Thymus (tissue), 11 donors: Measurements from ENCODE around the gene MLANA. TPM values are rescaled to one million over a fixed set of nuclear protein-coding genes. Genes with fewer than 3 reads are reported as not detected.

Experiments
- DNase-seq, 9 donors: peaks; one replicate each; pipeline ENCODE4 v3.0.0-alpha.2; 2013; ENCODE audit warnings: low spot score in 9 of 9, low read depth in 6 of 9, missing footprints in 1 of 9
- H3K27ac ChIP-seq, 2 donors: one replicate each; pipeline ENCODE4 v1.5.1; 2013; ENCODE audit warnings: control low read depth in 1 of 2, low read depth in 1 of 2, low read length in 1 of 2, mild to moderate bottlenecking in 1 of 2, moderate library complexity in 1 of 2
- H3K27me3 ChIP-seq, 2 donors: one replicate each; pipeline ENCODE4 v1.5.1; 2013; ENCODE audit warnings: low read length in 1 of 2; ENCODE audit not compliant: control insufficient read depth in 2 of 2, insufficient read depth in 1 of 2
- H3K36me3 ChIP-seq, 2 donors: one replicate each; pipeline ENCODE4 v1.5.1; 2013; ENCODE audit warnings: low read length in 1 of 2, mild to moderate bottlenecking in 1 of 2, moderate library complexity in 1 of 2; ENCODE audit not compliant: control insufficient read depth in 2 of 2, insufficient read depth in 2 of 2
- H3K4me1 ChIP-seq, 2 donors: one replicate each; pipeline ENCODE4 v1.5.1; 2013; ENCODE audit warnings: low read length in 2 of 2; ENCODE audit not compliant: control insufficient read depth in 2 of 2, insufficient read depth in 2 of 2
- H3K4me3 ChIP-seq, 2 donors: one replicate each; pipeline ENCODE4 v1.5.1; 2013; ENCODE audit warnings: low read length in 2 of 2, control low read depth in 1 of 2, mild to moderate bottlenecking in 1 of 2
- H3K9me3 ChIP-seq, 2 donors: one replicate each; pipeline ENCODE4 v1.5.1; 2013; ENCODE audit warnings: low read length in 1 of 2, mild to moderate bottlenecking in 1 of 2; ENCODE audit not compliant: control insufficient read depth in 2 of 2, insufficient read depth in 1 of 2
- WGBS: extraction: QIAGEN DNeasy Blood & Tissue Kit; methylation state at CpG from one replicate; pipeline ENCODE4 v1.1.7; 2013; 5-methylcytosine and 5-hydroxymethylcytosine counted together
- polyA plus RNA-seq: library from polyadenylated mRNA; stranded (reverse); fragments of 200-250 nt; gene quantifications from one replicate; pipeline ENCODE4 v1.2.3, GENCODE V29; 2013
- total RNA-seq: library from RNA; stranded (reverse); fragments of 120-200 nt; gene quantifications from one replicate; pipeline ENCODE4 v1.2.4, GENCODE V29; 2013
- donor health status: healthy.

MLANA gene
- total and polyA plus RNA-seq, 2 donors, result 0.09 TPM; not detected in 1

- H3K9me3 ChIP-seq, result no peaks in the 10 kb centered on the region
- H3K4me1 ChIP-seq, result peaks cover 7 to 17% of the 10 kb centered on the region in 2 donors
- 95% methylated on average over 4 of the region's 4 CpGs for WGBS
- H3K4me3 ChIP-seq, result no peak overlapping the region
- no peaks in the 10 kb centered on the region for H3K27me3 ChIP-seq
- H3K36me3 ChIP-seq, result peaks cover 0 to 6% of the 10 kb centered on the region in 2 donors
- no peak overlapping the region for H3K27ac ChIP-seq
- DNase-seq, result no peak
Observed at GRCh38 chr9:5893134-5893505, 2.4 kb downstream of the MLANA start.

- Histone ChIP-seq H3K9me3 (no peaks in the 10 kb centered on the region), H3K27me3 (no peaks in the 10 kb centered on the region), H3K27ac (no peak overlapping the region), H3K36me3 (peaks cover 0 to 6% of the 10 kb centered on the region in 2 donors), H3K4me3 (no peak overlapping the region), H3K4me1 (peaks cover 7 to 17% of the 10 kb centered on the region in 2 donors)
- DNase-seq, result no peak
- WGBS, result 92% methylated on average over 13 of the region's 13 CpGs
Observed at GRCh38 chr9:5893591-5894236, 3.0 kb downstream of the MLANA start.

GRCh38 chr9:5894237-5894959 lies 3.7 kb downstream of the MLANA start:
- Histone ChIP-seq H3K27ac (no peak overlapping the region), H3K9me3 (no peaks in the 10 kb centered on the region), H3K4me3 (no peak overlapping the region), H3K4me1 (peaks cover 7 to 17% of the 10 kb centered on the region in 2 donors), H3K36me3 (peaks cover 0 to 6% of the 10 kb centered on the region in 2 donors), H3K27me3 (no peaks in the 10 kb centered on the region)
- DNase-seq, result no peak
- 98% methylated on average over 6 of the region's 6 CpGs for WGBS

- H3K27me3 ChIP-seq, result no peaks in the 10 kb centered on the region
- DNase-seq, result no peak
- H3K4me3 ChIP-seq, result no peak overlapping the region
- H3K9me3 ChIP-seq, result no peaks in the 10 kb centered on the region
- H3K27ac ChIP-seq, result no peak overlapping the region
- 95% methylated on average over 6 of the region's 6 CpGs for WGBS
- H3K4me1 ChIP-seq, result peaks cover 7 to 17% of the 10 kb centered on the region in 2 donors
- peaks cover 0 to 6% of the 10 kb centered on the region in 2 donors for H3K36me3 ChIP-seq
Observed at GRCh38 chr9:5895782-5896181, 5.1 kb downstream of the MLANA start.

GRCh38 chr9:5896863-5897262 lies 6.2 kb downstream of the MLANA start:
- no peak for DNase-seq
- WGBS, result 98% methylated on average over 4 of the region's 4 CpGs
- Histone ChIP-seq H3K27me3 (no peaks in the 10 kb centered on the region), H3K27ac (no peak overlapping the region), H3K36me3 (peaks cover 0 to 6% of the 10 kb centered on the region in 2 donors), H3K9me3 (no peaks in the 10 kb centered on the region), H3K4me3 (no peak overlapping the region), H3K4me1 (peaks cover 7 to 14% of the 10 kb centered on the region in 2 donors)

GRCh38 chr9:5897851-5898250 lies 7.2 kb downstream of the MLANA start:
- Histone ChIP-seq H3K27ac (no peak overlapping the region), H3K36me3 (peaks cover 0 to 3% of the 10 kb centered on the region in 2 donors), H3K9me3 (no peaks in the 10 kb centered on the region), H3K4me1 (peaks cover 0 to 4% of the 10 kb centered on the region in 2 donors), H3K4me3 (no peak overlapping the region), H3K27me3 (no peaks in the 10 kb centered on the region)
- DNase-seq, result no peak
- WGBS, result 97% methylated on average over 5 of the region's 5 CpGs

GRCh38 chr9:5899292-5899691 lies 8.6 kb downstream of the MLANA start:
- DNase-seq, result peak in 1 of 9 donors; percentile 55
- no peak overlapping the region for H3K4me3 ChIP-seq
- H3K9me3 ChIP-seq, result no peaks in the 10 kb centered on the region
- H3K36me3 ChIP-seq, result peaks cover 0 to 3% of the 10 kb centered on the region in 2 donors
- no peak overlapping the region for H3K27ac ChIP-seq
- peaks cover 0 to 3% of the 10 kb centered on the region in 2 donors for H3K4me1 ChIP-seq
- WGBS, result 60% methylated on average over 2 of the region's 2 CpGs
- H3K27me3 ChIP-seq, result no peaks in the 10 kb centered on the region

GRCh38 chr9:5900622-5901021 lies 9.9 kb downstream of the MLANA start:
- Histone ChIP-seq H3K9me3 (no peaks in the 10 kb centered on the region), H3K27me3 (no peaks in the 10 kb centered on the region), H3K4me1 (peaks cover 0 to 3% of the 10 kb centered on the region in 2 donors), H3K4me3 (no peak overlapping the region), H3K27ac (no peak overlapping the region), H3K36me3 (peaks cover 0 to 2% of the 10 kb centered on the region in 2 donors)
- no peak for DNase-seq

- DNase-seq, result no peak
- Histone ChIP-seq H3K4me3 (no peak overlapping the region), H3K27me3 (no peaks in the 10 kb centered on the region), H3K4me1 (no peaks in the 10 kb centered on the region), H3K9me3 (no peaks in the 10 kb centered on the region), H3K27ac (no peak overlapping the region), H3K36me3 (peaks cover 0 to 3% of the 10 kb centered on the region in 2 donors)
Observed at GRCh38 chr9:5902377-5902776, 11.7 kb downstream of the MLANA start.
